GM21786 (cell line): ENCODE measurements around the gene NTSR1.

Source experiments
- ATAC-seq: cut with Tn5 transposase; IDR thresholded peaks from one replicate; pipeline ENCODE4 v1.9.1; 2021; ENCODE audit not compliant: unreplicated experiment

Gene NTSR1

DNA sequence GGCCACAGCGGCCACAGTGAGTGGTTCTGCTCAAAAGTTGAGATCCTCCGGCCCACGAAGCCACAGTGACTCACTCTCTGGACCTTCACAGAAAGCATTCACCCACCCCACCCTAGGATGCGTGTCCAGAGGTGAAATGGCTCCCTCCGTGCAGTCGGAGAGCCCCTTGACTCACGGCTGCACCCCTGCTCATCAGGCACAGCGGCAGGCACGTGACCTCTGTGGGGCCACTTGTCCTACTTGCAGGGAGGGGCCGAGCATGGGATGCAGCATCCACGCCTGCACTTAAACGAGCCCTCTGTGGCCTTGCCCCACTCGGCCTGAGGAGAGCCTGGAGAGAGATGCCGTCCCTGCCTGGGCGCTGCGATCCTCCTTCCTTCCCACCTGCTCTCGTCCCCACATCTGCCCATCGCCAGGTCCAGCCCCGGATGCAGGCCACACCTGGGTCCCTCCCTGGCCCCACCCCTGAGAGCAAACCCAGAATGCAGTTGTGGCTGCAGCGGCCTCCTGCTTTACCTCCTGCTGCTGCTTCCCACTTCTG is 28.7 kb downstream of the NTSR1 start:
- ATAC-seq = no peak

DNA sequence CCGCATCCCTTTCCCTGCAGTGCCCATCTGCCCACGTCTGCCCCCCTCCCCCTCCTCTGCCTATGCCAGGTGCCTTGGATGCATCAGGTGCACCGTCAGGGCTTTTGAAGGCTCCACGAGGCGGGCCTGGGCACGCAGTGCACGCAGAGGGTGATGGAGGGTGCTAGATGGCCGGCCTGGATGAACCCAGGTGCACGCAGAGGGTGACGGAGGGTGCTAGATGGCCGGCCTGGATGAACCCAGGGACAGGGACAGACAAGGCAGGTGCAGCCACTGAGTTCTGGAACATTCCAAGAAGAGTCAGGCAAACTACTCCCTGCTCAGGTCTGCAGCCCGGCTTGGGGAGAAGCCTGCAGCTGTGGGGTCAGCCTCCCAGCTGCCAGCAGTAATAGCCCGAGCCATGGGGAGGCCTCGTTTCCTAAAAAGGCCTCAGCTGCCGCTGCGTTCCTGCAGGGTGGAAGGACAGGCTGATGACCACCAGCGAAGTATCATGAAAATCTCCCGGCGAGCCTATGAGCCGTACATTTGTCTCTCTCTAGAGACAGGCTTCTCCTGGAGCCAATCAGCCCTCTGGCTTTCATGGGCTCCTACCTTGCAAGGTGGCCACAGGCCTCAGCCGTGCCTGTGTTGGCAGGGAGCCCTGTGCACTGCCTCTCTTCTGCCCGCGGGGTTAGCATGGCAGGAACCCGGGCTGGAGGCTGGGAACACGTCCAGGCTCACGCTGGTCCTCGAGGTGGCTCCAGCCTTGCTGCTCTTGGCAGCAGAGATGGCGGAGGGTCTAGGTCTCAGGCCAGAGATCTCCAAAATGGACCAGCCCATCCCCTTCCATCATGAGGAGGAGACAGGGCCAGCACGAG is 29.6 kb downstream of the NTSR1 start:
- no peak for ATAC-seq

DNA sequence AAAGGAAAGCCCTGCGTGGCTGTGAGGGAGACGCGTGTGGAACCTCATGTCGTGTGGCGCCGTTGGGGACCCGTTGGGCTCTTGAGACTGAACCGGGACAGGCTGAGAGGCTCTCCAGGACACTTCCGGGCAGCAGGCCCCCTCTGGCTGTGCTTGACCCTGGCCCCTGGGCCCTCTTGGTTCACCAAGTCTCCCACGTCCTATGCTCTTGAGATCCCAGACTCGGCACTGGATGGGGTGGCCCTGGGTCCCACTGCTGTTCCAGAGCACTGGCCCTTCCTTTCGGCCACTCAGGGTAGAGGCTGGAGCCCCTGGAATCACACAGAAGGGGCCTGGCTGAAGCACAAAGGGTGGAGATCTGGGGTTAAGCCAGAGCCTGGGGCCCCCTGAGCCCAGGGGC is 30.4 kb downstream of the NTSR1 start:
- no peak for ATAC-seq

DNA sequence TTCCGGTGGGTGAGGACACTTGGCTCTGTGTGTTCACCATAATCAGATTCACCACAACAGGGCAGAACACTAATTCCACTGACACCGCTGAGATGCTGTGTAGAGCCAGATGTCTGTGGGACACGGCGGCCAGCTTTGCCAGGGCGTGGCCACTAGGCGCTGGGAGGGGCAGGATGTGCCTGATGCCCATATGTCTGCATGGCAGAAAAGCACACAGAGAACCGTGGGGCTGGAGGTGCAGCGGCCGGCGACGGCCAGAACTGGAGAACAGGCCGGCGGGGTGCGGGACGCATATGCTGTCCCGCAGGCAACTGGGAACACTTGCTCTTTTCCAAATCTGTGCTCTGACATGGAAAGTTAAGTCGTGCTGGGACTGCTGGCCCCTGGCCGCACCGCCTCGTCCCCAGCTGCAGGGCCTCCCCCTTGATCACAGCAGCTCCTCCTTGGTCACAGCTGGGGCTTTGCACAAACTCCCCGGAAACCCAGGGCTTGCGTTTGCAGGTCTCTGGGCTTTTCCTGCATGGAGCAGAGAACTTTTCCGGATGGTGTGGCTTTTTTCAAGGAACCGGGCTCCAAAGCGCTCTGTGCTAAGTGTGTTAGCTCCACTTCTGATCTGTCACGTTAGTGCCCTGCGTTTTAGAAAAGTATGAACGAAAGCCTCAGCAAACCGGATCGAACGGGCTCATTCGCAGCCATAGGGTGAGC is 31.1 kb downstream of the NTSR1 start:
- ATAC-seq = peak; percentile 12

DNA sequence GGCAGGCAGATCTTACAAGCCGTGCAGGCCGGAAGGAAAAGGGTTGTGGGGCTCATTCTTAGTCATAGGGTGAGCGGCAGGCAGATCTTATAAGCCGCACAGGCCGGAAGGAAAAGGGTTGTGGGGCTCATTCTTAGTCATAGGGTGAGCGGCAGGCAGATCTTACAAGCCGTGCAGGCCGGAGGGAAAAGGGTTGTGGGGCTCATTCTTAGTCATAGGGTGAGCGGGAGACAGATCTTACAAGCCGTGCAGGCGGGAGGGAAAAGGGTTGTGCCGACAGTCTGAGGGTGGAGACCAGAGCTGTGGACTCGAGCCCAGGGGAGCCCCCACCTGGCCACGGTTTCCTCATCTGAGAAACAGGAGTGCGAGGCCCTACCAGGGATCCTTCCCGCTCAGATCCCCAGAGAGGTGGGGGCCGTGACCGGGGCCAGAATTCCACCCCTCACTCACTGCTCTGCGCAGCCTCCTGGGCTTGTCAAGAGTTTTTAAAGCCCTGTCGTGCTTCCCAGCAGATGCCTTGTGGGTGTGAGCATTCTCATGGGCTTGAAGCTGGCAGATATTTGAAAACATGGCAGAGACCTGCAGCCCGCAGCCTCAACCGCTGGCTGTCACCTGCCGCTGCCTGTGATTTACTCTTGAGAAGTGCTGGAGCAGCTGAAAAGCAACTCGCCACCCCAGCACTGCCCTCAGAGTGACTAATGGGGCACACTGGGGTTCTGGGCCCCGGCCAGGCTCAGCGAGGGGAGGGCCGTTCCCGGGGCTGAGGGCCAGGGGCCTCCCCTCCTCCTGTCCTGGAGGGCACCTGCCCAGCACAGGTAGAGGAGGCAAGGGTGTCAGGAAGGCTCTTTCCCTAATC is 31.9 kb downstream of the NTSR1 start:
- peak; percentile 76 for ATAC-seq

DNA sequence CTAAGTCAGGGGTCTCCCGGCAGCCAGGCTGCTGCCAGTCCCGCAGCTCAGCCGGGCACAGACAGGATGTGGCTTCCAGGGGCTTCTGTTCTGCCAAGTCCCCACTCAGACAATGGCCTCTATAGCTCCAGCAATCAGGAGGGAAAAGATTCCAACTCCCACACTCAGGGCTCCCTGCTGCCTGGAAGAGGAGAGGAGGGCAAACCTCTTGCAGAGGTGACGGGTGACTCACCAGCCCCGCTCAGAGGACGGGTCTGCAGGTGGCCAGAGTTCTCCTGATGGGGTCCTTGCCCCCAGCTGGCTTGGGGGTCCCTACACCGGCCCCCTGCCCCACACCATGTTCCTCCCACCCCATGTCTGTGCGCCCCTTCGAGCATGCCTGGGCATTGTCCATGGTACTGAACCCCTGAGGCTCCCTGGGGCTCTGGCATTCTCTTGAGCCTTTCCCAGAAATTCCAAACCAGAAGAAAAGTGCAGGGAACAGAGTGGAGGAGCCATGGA is 32.6 kb downstream of the NTSR1 start:
- ATAC-seq = no peak

DNA sequence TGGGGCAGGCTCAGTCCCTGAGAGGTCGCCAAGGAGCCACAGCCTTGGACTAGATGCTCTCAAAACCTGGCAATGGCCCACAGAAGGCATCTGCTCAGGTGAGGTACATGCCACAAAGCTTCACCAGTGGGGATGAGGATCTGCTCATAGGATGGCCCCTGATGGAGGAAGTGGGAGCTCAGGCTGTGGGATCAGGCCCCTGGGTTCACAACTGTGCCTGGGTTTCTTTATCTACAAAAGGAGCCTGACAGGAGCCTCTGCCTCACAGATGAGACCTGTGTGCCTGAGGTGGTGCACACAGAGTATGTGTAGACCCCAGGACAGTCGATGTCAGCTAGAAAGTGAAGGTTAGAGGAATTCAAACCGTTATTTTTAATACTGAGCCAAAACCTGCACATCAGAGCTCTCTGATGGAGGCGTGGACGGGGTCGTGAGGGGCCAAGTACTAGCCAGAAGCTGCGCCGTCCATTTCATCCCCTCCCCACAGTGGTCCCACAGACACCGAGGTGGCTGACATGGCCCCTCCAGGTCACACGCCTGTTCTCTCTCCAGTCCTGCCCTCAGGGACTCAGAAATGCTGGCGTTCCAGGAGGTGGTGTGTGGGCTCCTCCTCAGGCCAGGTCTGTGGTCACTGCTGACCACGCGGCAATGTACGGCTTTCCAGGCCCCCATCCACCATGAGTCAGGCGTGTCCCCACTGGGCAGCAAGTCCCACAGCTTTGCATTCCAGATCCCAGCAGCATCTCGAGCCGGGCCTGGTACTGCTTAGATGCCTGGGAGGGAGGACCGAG is 33.3 kb downstream of the NTSR1 start:
- ATAC-seq = no peak

DNA sequence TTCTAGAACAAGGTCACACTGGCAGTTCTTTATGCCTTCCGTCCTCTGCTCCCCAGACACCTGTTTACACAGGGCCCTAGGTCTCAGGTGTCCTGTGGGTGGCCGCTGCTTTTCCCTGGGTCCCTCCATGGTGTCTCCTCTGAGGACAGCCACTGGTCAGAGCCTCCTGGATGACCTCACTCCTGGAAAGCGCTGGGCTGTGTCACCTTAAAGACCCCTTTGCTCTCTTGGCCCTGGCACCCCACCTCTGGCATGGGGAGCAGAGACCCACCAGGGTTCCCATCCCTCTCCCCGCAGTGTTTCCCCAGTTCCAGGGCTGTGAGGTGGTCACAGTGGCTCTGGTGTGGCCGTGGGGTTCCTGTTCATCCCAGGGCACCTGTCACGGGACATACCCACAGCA is 33.9 kb downstream of the NTSR1 start:
- no peak for ATAC-seq

DNA sequence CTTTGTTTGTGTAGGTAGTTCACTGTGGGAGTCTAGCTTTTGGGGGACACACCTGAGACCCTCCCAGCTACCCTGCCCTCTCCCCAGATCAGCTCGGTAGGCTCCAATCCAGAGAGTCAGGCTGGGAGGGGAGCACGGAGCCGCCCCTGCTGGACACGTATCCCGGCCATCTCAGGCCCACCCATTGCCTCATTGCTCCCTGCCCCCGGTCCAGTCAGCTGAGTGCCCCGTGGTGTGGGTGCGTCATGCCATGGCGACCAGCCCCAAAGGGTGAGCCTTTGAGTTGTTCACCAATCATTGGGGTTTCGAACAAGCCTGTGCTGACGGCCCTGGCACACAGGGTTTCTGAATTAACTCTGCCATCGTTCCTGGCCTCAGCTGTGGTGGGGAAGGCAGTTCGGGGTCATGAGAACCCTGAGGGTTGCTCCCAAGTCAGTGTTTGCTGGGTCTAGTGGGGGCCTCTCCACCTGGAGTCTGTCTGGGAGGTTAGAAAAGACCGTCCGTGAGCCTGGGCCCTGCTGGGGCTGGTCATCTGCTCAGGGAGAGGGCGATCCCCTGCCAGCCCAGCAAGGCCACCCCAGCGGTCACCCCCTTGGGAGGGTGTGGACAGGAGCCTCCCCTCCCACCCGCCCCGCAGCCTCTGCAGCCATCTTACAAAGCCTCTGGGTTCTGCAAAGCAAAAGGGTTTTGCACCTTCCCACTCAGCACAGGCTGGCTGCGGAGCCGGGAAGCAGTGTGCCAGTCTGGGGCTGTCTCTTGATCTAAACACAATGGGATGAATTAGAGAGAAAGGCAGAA is 34.5 kb downstream of the NTSR1 start:
- no peak for ATAC-seq

DNA sequence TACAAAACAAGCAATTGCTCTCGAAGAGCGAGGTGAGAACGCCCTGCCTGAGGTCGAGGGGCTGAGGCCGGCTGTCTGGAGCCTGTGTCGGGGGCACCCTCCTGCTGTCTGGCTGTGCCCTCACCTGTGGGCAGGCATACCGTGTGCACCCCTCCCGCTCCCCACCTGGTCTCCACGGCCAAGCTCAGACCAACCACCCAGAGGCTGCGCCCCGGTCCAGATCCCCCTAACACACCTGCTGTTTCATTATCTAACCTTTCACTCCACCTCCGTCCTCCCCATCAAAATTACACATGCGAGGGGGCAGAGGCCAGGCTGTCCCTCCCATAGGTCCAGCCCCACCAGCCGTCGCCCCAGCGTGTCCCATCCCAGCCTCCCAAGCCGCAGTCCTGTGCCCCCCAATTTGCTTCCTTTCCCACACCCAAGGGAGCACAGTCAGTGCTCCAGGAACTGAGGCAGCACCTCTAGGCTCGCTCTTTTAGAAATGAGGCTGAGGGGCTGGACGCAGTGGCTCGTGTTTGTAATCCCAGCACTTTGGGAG is 35.2 kb downstream of the NTSR1 start:
- ATAC-seq = no peak

DNA sequence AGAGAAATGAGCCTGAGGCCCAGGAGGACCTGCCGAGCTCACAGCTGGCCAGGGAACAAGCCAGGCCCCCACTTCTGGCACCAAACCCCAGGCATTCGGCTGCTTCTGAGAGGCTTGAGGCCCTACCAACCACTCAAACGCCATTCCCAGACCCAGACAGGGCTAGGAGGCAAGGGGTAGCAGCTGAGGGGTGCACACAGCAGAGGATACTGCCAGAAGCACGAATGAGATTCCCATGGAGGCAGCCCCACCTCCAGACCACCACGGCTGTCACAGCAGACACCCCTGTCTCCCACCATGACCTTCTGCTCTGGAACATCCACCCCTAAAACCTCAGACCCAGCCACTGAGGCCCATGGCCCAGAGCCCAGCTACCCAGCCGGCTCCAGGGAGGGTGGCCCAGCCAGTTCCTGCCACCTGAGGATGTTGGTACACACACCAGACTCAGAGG is 36.1 kb downstream of the NTSR1 start:
- no peak for ATAC-seq

DNA sequence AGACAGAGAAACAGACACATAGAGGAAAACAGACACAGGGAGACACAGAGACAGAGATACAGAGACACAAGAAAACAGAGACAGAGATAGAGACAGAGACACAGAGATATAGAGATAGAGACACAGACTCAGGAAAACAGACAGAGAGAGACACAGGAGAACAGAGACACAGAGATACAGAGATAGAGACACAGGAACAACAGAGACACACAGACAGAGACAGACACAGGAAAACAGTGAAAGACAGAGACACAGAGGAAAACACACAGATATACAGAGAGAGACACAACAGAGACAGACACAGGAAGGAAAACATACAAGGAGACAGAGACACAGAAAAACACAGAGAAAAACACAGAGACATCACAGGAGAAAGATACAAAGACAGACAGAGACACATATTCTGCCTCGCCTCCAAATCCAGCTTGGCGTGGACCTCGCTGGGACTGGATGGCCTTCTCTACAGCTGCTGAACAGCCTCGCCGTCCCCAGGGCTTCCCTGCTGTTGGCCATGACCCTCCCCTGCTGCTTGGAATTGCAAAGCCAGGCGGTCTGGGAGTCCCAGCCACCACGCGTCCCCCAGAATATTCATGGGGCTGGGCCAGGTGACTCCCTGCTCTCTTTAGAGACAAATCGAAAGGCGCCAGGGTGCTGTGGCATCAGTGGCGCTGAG is 36.8 kb downstream of the NTSR1 start:
- no peak for ATAC-seq

DNA sequence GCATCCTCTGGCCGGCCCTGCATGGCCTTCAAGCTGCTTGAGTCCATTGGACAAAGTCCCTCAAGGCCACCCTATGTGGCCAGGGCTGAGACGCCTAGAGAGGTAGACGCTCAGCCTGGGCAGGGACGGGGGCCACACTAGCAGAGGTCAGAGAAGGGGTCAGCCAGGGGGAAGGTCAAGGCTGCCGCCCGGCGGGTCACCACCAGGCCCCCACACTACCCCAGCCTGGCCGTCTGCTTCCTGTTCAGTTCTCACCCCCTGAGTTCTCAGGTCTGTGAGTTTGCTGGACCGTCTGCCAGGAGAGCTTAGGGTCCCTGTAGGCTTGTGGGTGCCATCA is 37.3 kb downstream of the NTSR1 start:
- no peak for ATAC-seq

DNA sequence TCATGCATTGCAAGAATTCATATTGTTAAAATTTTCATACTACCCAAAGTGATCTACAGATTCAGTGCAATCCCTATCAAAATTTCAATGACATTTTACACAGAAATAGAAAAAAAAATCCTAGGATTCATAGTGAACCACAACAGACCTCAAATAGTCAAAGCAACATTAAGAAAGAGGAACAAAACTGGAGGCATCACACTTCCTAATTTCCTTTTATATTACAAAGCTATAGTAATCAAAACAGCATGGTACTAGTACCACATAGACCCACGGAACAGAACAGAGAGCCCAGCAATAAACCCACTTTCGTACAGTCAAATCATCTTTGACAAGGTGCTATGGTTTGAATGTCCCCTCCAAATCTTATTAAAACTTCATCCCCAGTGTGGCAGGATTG is 39.7 kb downstream of the NTSR1 start:
- ATAC-seq = no peak

DNA sequence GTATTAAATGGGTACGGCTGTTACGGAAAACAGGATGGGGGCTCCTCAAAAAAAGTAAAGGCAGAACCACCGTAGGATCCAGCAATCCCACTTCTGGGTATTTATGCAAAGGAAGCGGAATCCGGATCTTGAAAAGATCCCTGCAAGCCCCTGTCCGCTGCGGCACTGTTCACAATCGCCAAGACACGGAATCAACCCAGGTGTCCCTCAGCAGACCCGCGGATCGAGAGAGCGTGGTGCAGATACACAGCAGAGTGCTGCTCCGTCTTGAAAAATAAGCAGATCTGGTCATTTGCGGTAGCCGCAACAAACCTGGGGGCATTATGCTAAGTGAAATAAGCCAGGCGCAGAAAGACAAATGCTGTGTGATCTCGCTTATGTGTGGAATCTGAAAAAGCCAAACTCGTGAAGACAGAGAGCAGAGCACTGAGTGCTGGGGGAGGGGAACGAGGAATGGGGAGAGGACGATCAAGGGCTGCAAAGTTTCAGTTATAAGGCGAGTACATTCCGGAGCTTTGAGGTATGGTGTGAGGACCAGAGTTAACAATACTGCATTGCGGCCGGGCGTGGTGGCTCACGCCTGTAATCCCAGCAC is 41.3 kb downstream of the NTSR1 start:
- ATAC-seq = no peak

DNA sequence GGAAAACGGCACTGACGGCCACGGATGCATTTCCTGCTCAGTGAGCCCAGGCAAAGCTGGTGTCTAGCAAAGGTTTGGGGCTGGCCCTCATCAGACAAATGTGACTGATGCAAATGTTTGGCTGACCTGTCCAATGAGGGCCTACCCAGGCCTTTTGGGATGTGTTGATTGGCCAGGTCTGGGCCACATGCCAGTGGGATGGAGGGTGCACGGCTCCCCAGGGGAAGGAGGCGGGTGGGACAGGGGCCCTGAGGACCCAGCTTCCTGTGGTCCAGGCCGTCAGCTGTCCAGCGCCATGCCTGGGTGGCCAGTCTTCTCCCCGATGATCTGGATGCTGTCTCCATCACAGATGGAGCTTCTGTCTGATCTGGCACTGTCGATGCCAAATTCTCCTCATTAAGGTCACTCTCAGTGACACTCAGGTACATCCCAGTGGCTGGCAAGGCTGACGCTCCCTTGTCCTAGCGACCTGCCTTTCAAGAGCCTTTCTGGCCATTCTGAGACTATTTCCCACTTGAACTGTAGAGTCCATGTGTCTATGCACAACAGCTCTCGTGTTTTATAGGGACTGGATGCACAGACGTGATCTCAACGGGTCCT is 43.0 kb downstream of the NTSR1 start:
- no peak for ATAC-seq

DNA sequence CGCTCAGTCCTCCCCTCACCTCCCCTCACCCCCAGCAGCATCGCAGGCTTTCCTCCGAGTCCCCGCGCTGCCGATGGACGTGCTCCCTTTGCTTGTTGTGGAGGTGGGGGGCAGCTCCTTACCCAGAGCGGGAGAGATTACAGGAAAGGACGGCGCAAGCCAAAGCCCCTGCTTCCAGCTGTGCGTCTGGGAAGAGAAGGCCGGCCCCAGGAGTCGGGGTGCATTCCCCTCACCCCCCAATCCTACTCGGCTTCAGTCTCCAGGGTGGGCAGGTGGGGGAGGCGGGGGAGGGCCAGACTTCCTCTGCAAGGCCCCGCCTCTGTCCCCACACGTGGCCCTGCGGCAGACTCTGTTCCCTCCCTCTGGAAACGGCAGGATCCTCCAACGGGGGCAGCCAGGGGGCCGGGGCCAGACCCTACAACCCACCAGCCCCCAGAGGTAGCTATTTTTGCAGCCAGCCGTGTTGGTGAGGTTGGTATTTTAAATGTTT is 43.6 kb downstream of the NTSR1 start:
- no peak for ATAC-seq
